B cell (primary cell): ENCODE results near the gene ALMS1.
"Not testable (repeated sequence)": the region's sequence is repeated elsewhere in the genome, so short reads cannot be mapped to it uniquely, and the experiment has no call there.

Experiments
- CTCF ChIP-seq: fragments of 200-600 bp; IDR thresholded peaks from one replicate; pipeline ENCODE4 v1.8.0; 2022; ENCODE audit warnings: antibody characterized with exemption, mild to moderate bottlenecking
- EZH2 ChIP-seq: IDR thresholded peaks from 2 replicates; pipeline ENCODE4 v1.6.1; 2012; ENCODE audit warnings: borderline replicate concordance, low read depth, mild to moderate bottlenecking, moderate library complexity, low read length; ENCODE audit not compliant: insufficient read depth, poor library complexity, severe bottlenecking

- TF ChIP-seq CTCF, EZH2: not testable (repeated sequence)
These were observed 238.4 kb downstream of the ALMS1 start for GRCh38 chr2:73624036-73624435.
